ENCODE data around the gene COX4I1.

COX4I1 gene

GRCh38 chr16:85844169-85844481, 44.6 kb downstream of the COX4I1 start:
- DNase-seq, result no peak

- DNase-seq, result no peak
Observed at GRCh38 chr16:85844786-85845185, 45.3 kb downstream of the COX4I1 start.

- DNase-seq, result no peak
Observed at GRCh38 chr16:85845266-85845665, 45.8 kb downstream of the COX4I1 start.

- DNase-seq, result no peak
Observed at GRCh38 chr16:85846461-85846860, 47.0 kb downstream of the COX4I1 start.

- DNase-seq, result no peak
Observed at GRCh38 chr16:85847036-85847435, 47.5 kb downstream of the COX4I1 start.

- no peak for DNase-seq
Observed at GRCh38 chr16:85847681-85848601, 48.4 kb downstream of the COX4I1 start.

- DNase-seq, result no peak
Observed at GRCh38 chr16:85848986-85849385, 49.5 kb downstream of the COX4I1 start.

- no peak for DNase-seq
Observed at GRCh38 chr16:85849388-85849787, 49.9 kb downstream of the COX4I1 start.

- no peak for DNase-seq
Observed at GRCh38 chr16:85850344-85850880, 50.9 kb downstream of the COX4I1 start.

GRCh38 chr16:85851034-85851785, 51.7 kb downstream of the COX4I1 start:
- DNase-seq, result no peak

GRCh38 chr16:85853547-85854545, 54.4 kb downstream of the COX4I1 start:
- peak; percentile 82 for DNase-seq

- DNase-seq, result no peak
Observed at GRCh38 chr16:85854935-85855334, 55.4 kb downstream of the COX4I1 start.

- no peak for DNase-seq
Observed at GRCh38 chr16:85856079-85856478, 56.6 kb downstream of the COX4I1 start.

- DNase-seq, result no peak
Observed at GRCh38 chr16:85856585-85856984, 57.1 kb downstream of the COX4I1 start.
